ENCODE measurements around the gene INO80B. TPM values are rescaled to one million over a fixed set of nuclear protein-coding genes. Genes with fewer than 3 reads are reported as not detected.
A peak's percentile ranks its signal among the peaks of the same experiment; 100 is the strongest.

INO80B gene
- total and polyA plus RNA-seq, 9 of the 15 experiments (the other 6 are each of a cell fraction or from before 2014, with no cell fraction given), result 0.41 to 22.6 (median 9.0) TPM

DNA sequence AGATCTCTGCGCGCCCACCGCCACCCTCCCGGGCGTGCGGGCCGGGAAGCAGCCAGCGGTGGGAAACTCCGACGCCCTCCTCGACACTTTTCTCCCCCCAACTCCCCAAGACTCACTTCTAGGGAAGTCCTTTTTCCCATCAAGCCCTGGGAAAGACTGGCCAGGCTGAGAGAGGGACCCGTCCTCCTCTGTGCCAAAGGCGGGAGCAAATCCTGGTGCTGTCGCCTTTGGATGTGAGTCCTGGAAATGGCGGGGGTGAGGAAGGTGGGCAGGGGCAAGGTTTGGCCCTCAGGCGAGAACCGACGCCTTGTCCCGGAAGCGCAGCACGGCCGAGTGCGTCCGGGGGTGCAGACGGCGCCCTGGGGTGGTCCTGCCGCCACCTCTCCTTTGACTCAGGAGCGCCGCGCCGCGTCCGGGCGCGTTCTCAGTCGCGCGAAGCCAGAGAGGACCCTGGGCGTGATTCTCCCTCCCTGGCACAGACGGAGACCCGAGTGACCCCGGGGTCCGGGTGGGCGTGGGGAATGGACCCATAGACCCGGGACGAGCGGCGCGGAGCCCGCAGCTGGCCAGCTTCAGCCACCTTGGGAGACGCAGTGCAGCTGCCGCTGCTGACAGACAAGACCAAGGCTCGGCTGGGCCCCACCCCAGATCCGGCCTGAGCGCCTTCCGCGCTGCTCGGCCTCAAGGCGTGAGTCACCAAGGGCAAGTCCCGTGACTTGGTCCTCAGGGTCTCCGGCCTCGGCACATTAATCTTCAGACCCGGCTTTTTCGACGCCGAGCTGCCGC lies 48.0 kb downstream of the INO80B start (continued):
- TF ChIP-seq GMEB1 (CRISPR knock-in tag; IDR thresholded peaks at IDR 0.05) (peak; percentile 5; the same call in 1 of the 2 replicates), POLR2G (IDR thresholded peaks at IDR 0.05; ENCODE audit: low read depth, low read length) (peak; percentile 97), FOXK2 (conservative IDR thresholded peaks at IDR 0.05 in 1 of 2, IDR thresholded peaks at IDR 0.05 in 1 of 2; ENCODE audit: low read depth in 2 of 2) (peak in 1 of 2 experiments; percentile 55; a peak in 1 of 4 replicates), ARID1B (IDR thresholded peaks at IDR 0.05) (peak; percentile 79), SUPT5H (IDR thresholded peaks at IDR 0.05) (peak; percentile 81), MYC (IDR thresholded peaks at IDR 0.05; ENCODE audit: low read depth, low read length) (peak; percentile 66), MYC (CRISPR knock-in tag; IDR thresholded peaks at IDR 0.05; ENCODE audit: borderline replicate concordance, low read depth) (no peak; the same call in 1 of the 2 replicates), ID3 (CRISPR knock-in tag; IDR thresholded peaks at IDR 0.05) (no peak), ID3 (tag; IDR thresholded peaks at IDR 0.05) (no peak; the same call in 1 of the 2 replicates), FOXK1 (CRISPR knock-in tag; IDR thresholded peaks at IDR 0.05; ENCODE audit: borderline replicate concordance) (no peak), CAMTA2 (CRISPR knock-in tag; conservative IDR thresholded peaks at IDR 0.05) (no peak), ZNF224 (CRISPR knock-in tag; IDR thresholded peaks at IDR 0.05) (no peak), MTA3 (IDR thresholded peaks at IDR 0.05; ENCODE audit: borderline replicate concordance) (peak; percentile 63), ZEB2 (IDR thresholded peaks at IDR 0.05) (0 out of 2 replicates have a peak, but pooled peaks have one; percentile 13), SOX6 (IDR thresholded peaks at IDR 0.05) (peak; percentile 43; the same call in 1 of the 2 replicates), E4F1 (CRISPR knock-in tag; IDR thresholded peaks at IDR 0.05; ENCODE audit: borderline replicate concordance) (no peak), CCNT2 (IDR thresholded peaks at IDR 0.05; ENCODE audit: borderline replicate concordance, extremely low read depth, insufficient read length, low read depth, low read length) (peak; percentile 74), DPF2 (IDR thresholded peaks at IDR 0.05) (peak; percentile 67; the same call in 1 of the 2 replicates), CXXC5 (CRISPR knock-in tag; IDR thresholded peaks at IDR 0.05) (peak; percentile 83)
- TF ChIP-seq, protein P1, sequence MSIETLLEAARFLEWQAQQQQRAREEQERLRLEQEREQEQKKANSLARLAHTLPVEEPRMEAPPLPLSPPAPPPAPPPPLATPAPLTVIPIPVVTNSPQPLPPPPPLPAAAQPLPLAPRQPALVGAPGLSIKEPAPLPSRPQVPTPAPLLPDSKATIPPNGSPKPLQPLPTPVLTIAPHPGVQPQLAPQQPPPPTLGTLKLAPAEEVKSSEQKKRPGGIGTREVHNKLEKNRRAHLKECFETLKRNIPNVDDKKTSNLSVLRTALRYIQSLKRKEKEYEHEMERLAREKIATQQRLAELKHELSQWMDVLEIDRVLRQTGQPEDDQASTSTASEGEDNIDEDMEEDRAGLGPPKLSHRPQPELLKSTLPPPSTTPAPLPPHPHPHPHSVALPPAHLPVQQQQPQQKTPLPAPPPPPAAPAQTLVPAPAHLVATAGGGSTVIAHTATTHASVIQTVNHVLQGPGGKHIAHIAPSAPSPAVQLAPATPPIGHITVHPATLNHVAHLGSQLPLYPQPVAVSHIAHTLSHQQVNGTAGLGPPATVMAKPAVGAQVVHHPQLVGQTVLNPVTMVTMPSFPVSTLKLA (conservative IDR thresholded peaks at IDR 0.05), result peak in 1 of 2 experiments; percentile 60; a peak in 3 of 4 replicates
- TF ChIP-seq, protein P2, sequence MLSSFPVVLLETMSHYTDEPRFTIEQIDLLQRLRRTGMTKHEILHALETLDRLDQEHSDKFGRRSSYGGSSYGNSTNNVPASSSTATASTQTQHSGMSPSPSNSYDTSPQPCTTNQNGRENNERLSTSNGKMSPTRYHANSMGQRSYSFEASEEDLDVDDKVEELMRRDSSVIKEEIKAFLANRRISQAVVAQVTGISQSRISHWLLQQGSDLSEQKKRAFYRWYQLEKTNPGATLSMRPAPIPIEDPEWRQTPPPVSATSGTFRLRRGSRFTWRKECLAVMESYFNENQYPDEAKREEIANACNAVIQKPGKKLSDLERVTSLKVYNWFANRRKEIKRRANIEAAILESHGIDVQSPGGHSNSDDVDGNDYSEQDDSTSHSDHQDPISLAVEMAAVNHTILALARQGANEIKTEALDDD (IDR thresholded peaks at IDR 0.05), result no peak

All from K562 (cell line).